NCI-H524 treated with DMSO at 0.1 percent for 48 hours (cell line): ENCODE results near the gene SIK2.

Experiments
- DNase-seq: peaks from one replicate; lab custom pipeline; 2025; lab: John Stamatoyannopoulos, UW

Gene SIK2

GRCh38 chr11:111582163-111582562, 20.1 kb upstream of the SIK2 start:
- DNase-seq: no peak

- DNase-seq: no peak
Measured at GRCh38 chr11:111582881-111583280, 19.4 kb upstream of the SIK2 start.

- no peak for DNase-seq
Measured at GRCh38 chr11:111585371-111585770, 16.9 kb upstream of the SIK2 start.

GRCh38 chr11:111586388-111586831, 15.8 kb upstream of the SIK2 start:
- DNase-seq: no peak

GRCh38 chr11:111589114-111589513, 13.1 kb upstream of the SIK2 start:
- DNase-seq: no peak

- DNase-seq: no peak
Measured at GRCh38 chr11:111589886-111590499, 12.3 kb upstream of the SIK2 start.

- DNase-seq: no peak
Measured at GRCh38 chr11:111591187-111591960, 10.9 kb upstream of the SIK2 start.

GRCh38 chr11:111592491-111592890, 9.8 kb upstream of the SIK2 start:
- DNase-seq: no peak

GRCh38 chr11:111596319-111596718, 5.9 kb upstream of the SIK2 start:
- no peak for DNase-seq

GRCh38 chr11:111598148-111598547, 4.1 kb upstream of the SIK2 start:
- no peak for DNase-seq

- no peak for DNase-seq
Measured at GRCh38 chr11:111598559-111598958, 3.7 kb upstream of the SIK2 start.

GRCh38 chr11:111601636-111601978, 642 bp upstream of the SIK2 start:
- no peak for DNase-seq

GRCh38 chr11:111602865-111603610, 789 bp downstream of the SIK2 start:
- DNase-seq: no peak

- no peak for DNase-seq
Measured at GRCh38 chr11:111603611-111604130, 1.4 kb downstream of the SIK2 start.

GRCh38 chr11:111604392-111605009, 2.3 kb downstream of the SIK2 start:
- peak; percentile 16 for DNase-seq

GRCh38 chr11:111605681-111606080, 3.4 kb downstream of the SIK2 start:
- DNase-seq: no peak

GRCh38 chr11:111606986-111607385, 4.7 kb downstream of the SIK2 start:
- DNase-seq: no peak

GRCh38 chr11:111607751-111608150, 5.5 kb downstream of the SIK2 start:
- no peak for DNase-seq

- no peak for DNase-seq
Measured at GRCh38 chr11:111612224-111612623, 10.0 kb downstream of the SIK2 start.

GRCh38 chr11:111617286-111617685, 15.0 kb downstream of the SIK2 start:
- no peak for DNase-seq

GRCh38 chr11:111620518-111620917, 18.3 kb downstream of the SIK2 start:
- no peak for DNase-seq

- no peak for DNase-seq
Measured at GRCh38 chr11:111623527-111624030, 21.3 kb downstream of the SIK2 start.
